Inflammatory macrophage treated with lipopolysaccharide for 4 hours (primary cell): ENCODE measurements around the gene TRIM50.
"Not testable (repeated sequence)": the region's sequence is repeated elsewhere in the genome, so short reads cannot be mapped to it uniquely, and the experiment has no call there.

Experiments used
- DNase-seq: peaks from one replicate; pipeline ENCODE4 v3.0.0-alpha.2; 2020

Gene TRIM50

DNA sequence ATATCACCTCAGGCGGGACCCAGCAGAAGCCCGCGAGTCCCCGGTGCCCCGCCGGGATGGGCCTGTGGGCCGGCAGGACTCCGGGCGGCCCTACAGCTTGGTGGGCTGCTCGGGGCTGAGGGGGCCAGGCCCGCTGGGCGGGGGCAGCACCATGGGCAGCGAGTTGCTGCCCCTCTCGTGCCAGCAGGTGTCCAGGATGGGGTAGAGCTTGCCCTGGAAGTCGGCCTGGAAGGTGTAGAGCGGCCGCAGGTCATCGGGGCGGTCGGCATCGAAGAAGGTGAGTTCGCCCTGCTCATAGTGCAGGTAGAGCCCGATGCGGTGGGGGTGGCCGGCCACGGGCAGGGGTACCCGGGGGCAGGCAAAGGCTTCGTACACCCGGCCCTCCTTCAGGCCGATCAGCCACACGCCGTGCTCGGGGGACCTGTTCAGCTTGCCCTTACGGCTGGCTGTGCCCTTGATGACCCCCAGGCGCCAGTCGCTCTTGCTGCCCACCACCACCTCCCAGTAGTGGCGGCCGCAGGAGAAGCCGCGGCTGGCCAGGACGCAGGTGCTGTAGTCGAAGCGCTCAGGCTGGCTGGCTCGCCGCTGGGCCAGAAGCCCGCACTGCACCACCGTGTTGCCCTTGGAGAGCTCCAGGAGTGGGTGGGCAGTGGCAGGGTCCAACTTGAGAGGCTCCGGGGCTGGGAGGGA lies 14.9 kb downstream of the TRIM50 start:
- DNase-seq = no peak

DNA sequence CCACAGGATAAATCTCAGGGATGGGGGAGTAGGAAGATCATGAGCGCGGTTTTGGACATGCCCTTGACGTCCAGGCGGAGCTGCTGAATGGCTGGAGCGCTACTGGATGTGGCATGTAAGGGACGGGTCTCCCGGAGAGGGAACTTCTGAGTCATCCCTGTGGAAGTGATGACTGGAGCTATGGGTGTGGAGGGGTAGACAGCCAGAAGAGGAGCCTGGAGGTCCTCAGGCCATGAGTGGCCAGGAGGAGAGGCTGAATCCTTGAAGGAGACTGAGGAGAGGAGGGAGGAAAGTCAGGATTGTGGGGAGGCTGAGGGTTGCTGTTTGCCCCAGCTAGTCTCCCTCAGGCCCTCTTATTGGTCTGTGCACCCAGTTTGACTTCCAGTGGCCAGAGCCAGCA lies 16.5 kb downstream of the TRIM50 start:
- not testable (repeated sequence) for DNase-seq

DNA sequence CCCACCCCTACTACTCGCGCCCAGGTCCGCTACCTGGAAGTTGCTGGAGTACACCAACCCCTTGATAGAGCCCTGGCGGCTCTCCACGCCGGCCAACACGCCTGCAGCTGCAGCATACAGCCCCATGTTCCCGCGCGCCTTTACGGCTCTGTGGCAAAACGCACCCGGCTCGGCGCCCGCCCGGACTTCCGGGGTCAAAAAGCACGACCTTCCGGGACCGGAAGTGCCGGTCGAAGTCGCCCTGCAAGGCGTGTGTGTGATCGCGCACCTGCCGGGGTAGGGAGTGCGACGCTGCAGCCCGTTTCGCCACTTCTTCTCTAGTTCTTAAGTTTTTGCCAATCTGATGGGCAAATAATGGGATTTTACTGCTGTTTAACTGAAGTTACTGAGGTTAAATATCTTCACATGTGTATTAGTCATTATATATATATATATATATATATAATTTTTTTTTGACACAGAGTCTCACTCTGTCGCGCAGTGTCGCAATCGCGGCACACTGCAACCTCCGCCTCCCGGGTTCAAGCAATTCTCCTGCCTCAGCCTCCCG lies 19.1 kb downstream of the TRIM50 start, which contains the start of gene NSUN5:
Gene NSUN5, minus strand, starts transcription at position 162 of the 550 bp plus-strand sequence. Its CDS starts 36 bp downstream, at position 126.
- peak; percentile 88 for DNase-seq

DNA sequence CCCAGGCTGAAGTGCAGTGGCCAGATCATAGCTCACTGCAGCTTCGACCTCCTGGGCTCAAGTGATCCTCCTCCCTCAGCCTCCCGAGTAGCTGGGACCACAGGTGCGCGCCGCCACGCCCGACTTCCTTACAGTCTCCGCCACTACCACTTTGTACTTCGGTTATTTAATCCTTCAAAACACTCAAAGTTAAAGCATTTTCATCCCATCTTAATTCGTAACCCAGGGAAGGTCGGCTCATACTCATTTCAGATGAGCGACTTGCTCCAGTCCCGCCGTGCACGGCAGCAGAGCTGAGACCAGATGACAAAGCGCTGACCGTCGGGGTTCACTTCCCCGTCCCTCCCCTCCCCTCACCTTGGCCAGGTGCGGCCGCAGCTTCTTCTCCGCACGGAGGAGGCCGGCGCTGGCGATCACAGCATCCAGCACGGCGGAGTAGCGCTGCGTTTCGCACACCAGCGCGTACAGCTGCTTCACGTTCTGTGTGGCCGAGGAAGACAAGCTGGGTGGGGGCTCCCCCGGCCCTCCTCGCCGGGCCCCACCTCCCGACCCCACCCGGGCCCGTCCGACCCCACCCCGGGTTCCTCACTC lies 19.7 kb downstream of the TRIM50 start:
- no peak for DNase-seq

DNA sequence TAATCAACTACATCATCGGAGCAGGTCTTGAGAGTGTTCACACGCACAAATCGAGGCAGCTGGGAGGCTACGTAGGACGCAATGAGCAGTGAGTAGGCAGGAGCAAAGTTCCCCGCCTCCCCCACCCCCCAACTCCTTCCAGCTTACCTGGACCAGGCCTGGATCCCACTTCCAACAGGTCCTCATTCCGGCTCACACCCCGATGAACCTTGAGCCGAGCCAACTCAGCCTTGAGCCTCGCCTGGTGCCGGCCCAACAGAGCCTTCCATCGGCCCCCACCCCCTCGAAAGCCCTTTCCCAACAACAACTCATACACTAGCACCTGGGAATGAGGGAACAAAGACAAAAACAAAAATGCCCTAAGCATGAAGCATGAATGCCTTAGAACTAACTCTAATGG lies 20.4 kb downstream of the TRIM50 start:
- DNase-seq = no peak

DNA sequence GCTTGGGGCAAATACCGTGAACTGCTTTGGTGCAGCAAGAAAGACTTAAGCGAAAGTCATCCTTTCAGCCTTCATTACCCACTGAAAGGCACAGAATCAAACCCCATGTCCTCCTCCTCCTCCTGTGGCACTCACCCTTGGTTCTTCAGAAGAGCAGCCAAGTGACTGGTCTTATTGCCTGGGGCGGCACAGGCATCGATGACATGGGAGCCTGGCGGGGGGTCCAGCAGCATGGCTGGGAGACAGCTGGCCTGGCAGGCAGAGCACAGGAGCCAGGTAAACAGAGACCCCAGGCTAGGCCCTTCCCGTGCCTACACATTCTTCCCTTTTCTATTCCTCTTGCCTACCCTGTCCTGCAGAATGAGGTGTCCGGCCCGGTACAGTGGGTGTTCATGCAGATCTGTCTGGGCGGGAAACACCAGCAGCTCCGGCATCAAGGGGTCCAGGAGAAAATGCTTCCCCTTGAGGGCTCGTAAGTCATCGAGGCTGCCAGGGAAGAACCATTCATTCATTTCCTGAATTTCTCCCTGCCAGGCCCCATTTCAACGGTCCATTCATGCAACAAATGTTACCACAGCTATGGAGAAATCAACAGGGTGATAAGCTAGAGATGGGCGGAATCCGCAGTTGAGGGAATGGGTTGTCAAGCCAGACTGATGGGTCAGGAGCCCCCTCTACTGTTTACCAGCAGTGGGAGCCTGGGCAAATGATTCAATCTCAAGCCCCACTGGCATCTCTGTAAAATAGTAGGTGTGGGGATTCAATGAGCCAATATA lies 23.1 kb downstream of the TRIM50 start:
- peak; percentile 34 for DNase-seq

DNA sequence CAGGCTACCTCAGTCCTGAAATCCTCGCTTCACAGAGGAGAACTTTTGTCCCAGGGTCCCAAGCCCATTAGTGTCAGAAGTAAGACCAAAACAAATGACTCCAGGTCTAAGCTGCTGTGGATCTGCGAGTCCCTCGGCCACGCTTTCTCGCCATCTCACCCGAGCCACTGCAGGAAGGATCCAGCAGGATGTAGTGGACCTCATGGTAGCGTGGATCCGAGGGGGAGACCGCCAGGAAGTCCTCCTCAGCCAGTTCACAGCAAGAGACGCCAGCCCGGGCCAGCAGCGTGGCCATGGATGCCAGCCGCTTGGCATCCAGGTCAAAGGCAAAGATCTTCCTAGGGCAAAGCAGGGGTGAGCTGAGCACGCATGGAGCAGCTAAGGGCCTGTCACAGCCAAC lies 23.8 kb downstream of the TRIM50 start:
- DNase-seq = no peak

DNA sequence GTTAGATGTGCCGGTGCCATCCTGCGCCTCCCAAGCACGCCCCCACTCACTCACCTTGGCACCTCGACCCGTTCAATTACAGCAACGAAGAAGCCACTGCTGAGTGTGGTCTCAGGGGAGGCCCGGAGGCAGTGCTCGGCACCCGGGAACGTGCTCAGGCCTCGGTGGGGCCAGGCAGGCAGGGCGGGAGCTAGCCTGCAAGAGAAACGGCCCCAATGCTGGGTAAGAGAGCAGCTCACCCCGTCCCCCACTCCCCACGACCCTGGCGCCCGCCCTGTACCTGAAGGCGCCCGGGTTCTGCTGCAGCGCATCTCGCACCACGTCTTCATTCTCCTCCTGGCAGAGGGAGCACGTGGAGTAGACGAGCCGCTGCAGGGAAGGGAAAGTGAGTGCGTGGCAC lies 24.3 kb downstream of the TRIM50 start:
- no peak for DNase-seq

DNA sequence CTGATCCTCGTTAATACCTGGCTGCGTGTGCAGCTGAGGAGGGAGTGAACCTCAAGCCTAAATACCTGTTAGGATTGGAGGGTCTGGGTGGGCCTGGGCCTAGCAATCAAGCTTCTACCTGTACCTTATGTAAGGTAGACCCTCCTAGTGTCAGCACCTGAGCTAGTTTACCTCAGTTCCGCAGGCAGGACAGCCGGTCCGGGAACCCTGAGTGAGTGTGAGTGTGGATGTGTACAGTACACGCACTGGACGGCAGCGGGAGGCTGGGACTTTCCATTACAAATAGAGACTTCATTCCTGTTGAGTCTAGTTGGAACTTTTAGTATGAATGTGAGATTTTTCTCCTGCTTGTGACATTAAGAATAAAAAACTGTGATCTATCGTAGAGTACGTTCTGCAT lies 25.0 kb downstream of the TRIM50 start:
- DNase-seq = not testable (repeated sequence)

DNA sequence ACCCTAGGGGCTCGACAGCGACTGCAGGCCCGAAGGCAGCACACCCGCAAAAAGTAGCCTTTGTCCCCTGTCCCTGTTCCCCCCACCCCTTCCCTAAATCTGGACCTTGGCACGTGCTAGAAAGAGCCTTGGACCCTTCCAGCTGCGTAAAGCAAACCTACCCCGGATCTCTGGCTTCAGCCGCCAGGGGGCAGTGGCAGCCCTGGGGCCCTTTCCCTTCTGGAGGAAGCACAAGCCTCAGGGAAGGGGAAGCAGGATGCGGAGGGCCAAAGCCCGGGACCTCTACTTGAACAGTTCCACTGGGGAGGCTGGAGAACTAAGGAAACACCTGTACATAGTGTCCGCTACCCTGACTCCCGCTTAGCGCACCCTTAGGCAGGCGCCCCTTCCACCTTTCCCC lies 26.8 kb downstream of the TRIM50 start:
- DNase-seq = not testable (repeated sequence)

DNA sequence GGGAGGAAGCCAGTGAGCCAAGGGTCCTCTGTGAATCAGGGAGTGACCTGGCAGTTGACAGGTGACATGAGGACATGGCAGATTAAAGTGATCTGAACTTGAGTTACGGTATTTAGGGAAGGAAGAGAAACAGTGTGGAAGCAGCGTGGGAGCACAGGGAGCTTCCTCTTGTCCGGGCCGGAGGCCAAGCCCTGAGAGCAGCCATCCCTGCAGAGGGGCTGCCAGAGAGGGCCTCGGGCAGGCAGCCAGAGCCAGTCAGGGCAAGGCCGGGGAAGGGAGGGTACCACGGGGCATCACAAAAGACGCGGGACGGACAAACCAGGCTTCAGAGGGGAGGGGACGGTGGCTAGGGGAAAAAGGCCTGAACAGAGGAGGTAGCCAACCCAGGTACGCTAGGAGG lies 28.1 kb downstream of the TRIM50 start:
- DNase-seq = not testable (repeated sequence)

DNA sequence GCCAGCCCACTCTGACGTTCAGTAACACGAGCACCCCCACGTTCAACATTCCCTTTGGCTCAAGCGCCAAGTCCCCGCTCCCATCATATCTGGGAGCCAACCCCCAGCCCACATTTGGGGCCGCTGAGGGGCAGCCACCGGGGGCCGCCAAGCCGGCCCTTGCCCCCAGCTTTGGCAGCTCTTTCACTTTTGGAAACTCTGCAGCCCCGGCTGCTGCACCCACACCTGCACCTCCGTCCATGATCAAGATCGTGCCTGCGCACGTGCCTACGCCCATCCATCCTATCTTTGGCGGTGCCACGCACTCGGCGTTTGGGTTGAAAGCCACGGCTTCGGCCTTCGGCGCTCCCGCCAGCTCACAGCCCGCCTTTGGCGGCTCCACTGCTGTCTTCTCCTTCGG lies 30.2 kb downstream of the TRIM50 start:
- not testable (repeated sequence) for DNase-seq

DNA sequence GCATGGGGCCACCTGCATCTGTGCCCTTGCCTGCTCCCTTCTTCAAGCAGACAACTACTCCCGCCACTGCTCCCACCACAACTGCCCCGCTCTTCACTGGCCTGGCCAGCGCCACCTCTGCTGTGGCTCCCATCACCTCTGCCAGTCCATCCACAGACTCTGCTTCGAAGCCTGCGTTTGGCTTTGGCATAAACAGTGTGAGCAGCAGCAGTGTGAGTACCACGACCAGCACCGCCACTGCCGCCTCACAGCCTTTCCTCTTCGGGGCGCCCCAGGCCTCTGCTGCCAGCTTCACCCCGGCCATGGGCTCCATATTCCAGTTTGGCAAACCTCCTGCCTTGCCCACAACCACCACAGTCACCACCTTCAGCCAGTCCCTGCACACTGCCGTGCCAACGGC lies 30.6 kb downstream of the TRIM50 start:
- not testable (repeated sequence) for DNase-seq

DNA sequence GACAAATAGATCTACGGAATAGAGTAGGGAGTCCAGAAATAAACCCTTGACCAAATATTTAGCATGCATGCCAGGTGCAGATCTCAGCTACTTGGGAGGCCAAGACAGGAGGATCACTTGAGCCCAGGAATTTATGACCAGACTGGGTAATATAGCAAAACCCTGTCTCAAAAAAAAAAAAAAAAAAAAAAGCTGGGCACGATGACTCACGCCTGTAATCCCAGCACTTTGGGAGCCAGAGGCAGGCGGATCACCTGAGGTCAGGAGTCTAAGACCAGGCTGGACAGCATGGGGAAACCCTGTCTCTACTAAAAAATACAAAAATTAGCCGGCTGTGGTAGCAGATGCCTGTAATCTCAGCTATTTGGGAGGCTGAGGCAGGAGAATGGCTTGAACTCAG lies 50.7 kb downstream of the TRIM50 start:
- DNase-seq = not testable (repeated sequence)

DNA sequence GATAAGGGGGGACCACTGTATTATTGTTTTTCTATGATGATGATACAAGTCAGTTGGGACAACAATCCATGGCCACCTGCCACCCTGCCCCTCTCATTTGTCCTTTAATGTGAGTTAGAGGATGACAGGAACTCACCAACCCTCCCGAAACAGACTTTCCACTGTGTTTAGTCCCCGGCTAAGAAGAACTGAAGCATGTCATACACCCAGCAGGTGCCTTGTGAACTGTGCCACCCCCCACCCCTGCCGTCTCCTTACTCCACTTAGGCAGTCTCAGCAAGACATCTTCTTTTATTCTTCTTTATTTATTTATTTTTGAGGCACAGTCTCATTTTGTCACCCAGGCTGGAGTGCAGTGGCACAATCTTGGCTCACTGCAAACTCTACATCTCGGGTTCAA lies 60.1 kb downstream of the TRIM50 start:
- not testable (repeated sequence) for DNase-seq

DNA sequence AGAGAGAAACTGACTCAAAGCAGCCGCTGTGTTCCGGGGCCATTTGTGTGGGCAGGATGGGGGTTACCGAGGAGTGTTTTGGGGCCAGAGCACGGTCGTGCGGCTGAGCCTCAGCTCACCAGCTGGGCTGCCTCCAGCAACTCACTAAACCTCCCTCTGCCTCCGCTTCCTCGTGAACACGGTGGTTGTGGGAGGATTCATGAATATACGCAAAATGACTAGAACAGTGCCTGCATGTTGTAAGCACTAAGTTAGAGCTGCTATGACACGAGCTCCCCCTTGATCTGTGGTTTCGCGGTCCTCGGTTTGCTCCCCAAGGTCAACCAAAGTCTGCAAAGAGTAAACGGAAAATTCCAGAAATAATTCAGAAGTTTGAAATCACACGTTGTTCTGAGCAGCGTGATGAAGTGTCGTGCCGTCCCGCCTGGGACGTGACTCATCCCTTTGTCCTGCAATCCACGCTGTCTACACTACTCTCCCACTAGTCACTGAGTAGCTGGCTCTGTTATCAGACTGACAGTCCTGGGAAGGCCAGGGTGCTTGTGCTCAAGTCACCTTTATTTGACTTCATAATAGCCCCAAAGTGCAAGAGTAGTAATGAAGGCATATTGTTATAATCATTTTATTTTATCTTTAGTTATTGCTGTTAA lies 61.0 kb downstream of the TRIM50 start:
- DNase-seq = not testable (repeated sequence)
